HepG2 (cell line): ENCODE results near the gene NDRG3.
A peak's percentile ranks its signal among the peaks of the same experiment; 100 is the strongest.

ENCODE experiments used
- FLYWCH1 ChIP-seq: sonication (generic); formaldehyde crosslinking; IDR thresholded peaks from 2 replicates; pipeline ENCODE4 v1.8.1; 2023; ENCODE audit warnings: mild to moderate bottlenecking, missing genetic modification reagents
- GABPA ChIP-seq, 2 experiments: IDR thresholded peaks; 2 replicates each; pipeline ENCODE4 v1.6.1; 2011 to 2016; ENCODE audit warnings: low read depth in 2 of 2, low read length in 1 of 2, missing biosample characterization in 1 of 2, missing genetic modification characterization in 1 of 2
- KDM5B ChIP-seq: sonication (generic); formaldehyde crosslinking; IDR thresholded peaks from 2 replicates; pipeline ENCODE4 v1.4.0; 2020; ENCODE audit warnings: missing genetic modification reagents, mild to moderate bottlenecking, borderline replicate concordance
- NCOA2 ChIP-seq: sonication (generic); formaldehyde crosslinking; IDR thresholded peaks from 2 replicates; pipeline ENCODE4 v1.8.0; 2022; ENCODE audit warnings: inconsistent platforms
- NFYB ChIP-seq: sonication (generic); formaldehyde crosslinking; IDR thresholded peaks from 2 replicates; pipeline ENCODE4 v1.4.0; 2020; ENCODE audit warnings: missing genetic modification reagents
- NR1H2 ChIP-seq: sonication (generic); formaldehyde crosslinking; IDR thresholded peaks from 2 replicates; pipeline ENCODE4 v1.8.1; 2022; ENCODE audit warnings: low read depth, missing genetic modification reagents, borderline replicate concordance
- PAWR ChIP-seq: sonication (generic); formaldehyde crosslinking; IDR thresholded peaks from 2 replicates; pipeline ENCODE4 v1.4.0; 2020; ENCODE audit warnings: missing genetic modification reagents, mild to moderate bottlenecking, borderline replicate concordance
- POLR2AphosphoS2 ChIP-seq: IDR thresholded peaks from 2 replicates; pipeline ENCODE4 v1.6.1; 2011; ENCODE audit warnings: low read depth, low read length, improper control_type of control experiment
- RBM22 ChIP-seq: fragments of 200-400 bp; formaldehyde crosslinking; optimal IDR thresholded peaks from 2 replicates; pipeline ENCODE3; 2017; ENCODE audit warnings: mild to moderate bottlenecking, low read length, moderate library complexity
- RORA ChIP-seq: sonication (generic); formaldehyde crosslinking; IDR thresholded peaks from 2 replicates; pipeline ENCODE4 v1.5.0; 2020; ENCODE audit warnings: mild to moderate bottlenecking, missing genetic modification reagents, moderate library complexity
- SETDB1 ChIP-seq: sonication (generic); formaldehyde crosslinking; IDR thresholded peaks from 2 replicates; pipeline ENCODE4 v1.5.1; 2020; ENCODE audit warnings: missing genetic modification reagents, mild to moderate bottlenecking, borderline replicate concordance
- TF ChIP-seq, protein P1 (sequence below): fragments of 450-650 bp; IDR thresholded peaks from 2 replicates; pipeline ENCODE4 v1.6.1; 2016
- TF ChIP-seq, protein P2 (sequence below): sonication (generic); formaldehyde crosslinking; IDR thresholded peaks from 2 replicates; pipeline ENCODE4 v1.4.0; 2020; ENCODE audit warnings: missing genetic modification reagents
- TF ChIP-seq, protein P3 (sequence below): sonication (generic); formaldehyde crosslinking; IDR thresholded peaks from 2 replicates; pipeline ENCODE4 v1.4.0; 2020; ENCODE audit warnings: mild to moderate bottlenecking, missing genetic modification reagents

DNA sequence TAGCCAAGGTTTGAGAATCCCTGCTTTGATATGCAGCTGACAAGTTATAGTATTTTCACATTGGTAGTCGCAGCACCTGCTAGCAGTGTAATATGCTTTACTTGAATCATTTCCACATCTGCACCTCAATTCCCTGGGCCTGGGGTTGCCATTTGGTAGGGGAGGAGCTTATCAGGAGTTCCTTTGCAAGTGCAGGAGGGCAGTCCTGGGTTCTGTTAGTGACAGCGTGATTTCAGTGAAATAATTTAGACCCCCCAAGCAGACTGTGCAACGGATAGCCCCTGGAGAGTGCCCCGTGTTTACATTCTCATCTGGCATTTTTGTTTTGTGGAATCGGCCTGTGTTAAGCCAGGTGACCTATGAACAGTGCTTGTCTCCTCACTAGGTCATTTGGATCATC, 134.3 kb downstream of the NDRG3 start:
- TF ChIP-seq, protein P1, sequence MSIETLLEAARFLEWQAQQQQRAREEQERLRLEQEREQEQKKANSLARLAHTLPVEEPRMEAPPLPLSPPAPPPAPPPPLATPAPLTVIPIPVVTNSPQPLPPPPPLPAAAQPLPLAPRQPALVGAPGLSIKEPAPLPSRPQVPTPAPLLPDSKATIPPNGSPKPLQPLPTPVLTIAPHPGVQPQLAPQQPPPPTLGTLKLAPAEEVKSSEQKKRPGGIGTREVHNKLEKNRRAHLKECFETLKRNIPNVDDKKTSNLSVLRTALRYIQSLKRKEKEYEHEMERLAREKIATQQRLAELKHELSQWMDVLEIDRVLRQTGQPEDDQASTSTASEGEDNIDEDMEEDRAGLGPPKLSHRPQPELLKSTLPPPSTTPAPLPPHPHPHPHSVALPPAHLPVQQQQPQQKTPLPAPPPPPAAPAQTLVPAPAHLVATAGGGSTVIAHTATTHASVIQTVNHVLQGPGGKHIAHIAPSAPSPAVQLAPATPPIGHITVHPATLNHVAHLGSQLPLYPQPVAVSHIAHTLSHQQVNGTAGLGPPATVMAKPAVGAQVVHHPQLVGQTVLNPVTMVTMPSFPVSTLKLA = no peak
- TF ChIP-seq GABPA (IDR thresholded peaks at IDR 0.05; ENCODE audit: low read depth, low read length) = no peak
- no peak for TF ChIP-seq GABPA (CRISPR knock-in tag; IDR thresholded peaks at IDR 0.05; ENCODE audit: low read depth)
- TF ChIP-seq POLR2AphosphoS2 = no peak
- peak; percentile 83 for TF ChIP-seq RBM22
- TF ChIP-seq KDM5B (CRISPR knock-in tag) = no peak
- no peak for TF ChIP-seq SETDB1 (CRISPR knock-in tag)
- TF ChIP-seq NFYB = no peak
- TF ChIP-seq, protein P2, sequence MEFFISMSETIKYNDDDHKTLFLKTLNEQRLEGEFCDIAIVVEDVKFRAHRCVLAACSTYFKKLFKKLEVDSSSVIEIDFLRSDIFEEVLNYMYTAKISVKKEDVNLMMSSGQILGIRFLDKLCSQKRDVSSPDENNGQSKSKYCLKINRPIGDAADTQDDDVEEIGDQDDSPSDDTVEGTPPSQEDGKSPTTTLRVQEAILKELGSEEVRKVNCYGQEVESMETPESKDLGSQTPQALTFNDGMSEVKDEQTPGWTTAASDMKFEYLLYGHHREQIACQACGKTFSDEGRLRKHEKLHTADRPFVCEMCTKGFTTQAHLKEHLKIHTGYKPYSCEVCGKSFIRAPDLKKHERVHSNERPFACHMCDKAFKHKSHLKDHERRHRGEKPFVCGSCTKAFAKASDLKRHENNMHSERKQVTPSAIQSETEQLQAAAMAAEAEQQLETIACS (CRISPR knock-in tag) = no peak
- TF ChIP-seq RORA = no peak
- TF ChIP-seq PAWR = no peak
- TF ChIP-seq NR1H2 (CRISPR knock-in tag) = no peak
- no peak for TF ChIP-seq NCOA2 (CRISPR knock-in tag)
- TF ChIP-seq FLYWCH1 = no peak
- TF ChIP-seq, protein P3, sequence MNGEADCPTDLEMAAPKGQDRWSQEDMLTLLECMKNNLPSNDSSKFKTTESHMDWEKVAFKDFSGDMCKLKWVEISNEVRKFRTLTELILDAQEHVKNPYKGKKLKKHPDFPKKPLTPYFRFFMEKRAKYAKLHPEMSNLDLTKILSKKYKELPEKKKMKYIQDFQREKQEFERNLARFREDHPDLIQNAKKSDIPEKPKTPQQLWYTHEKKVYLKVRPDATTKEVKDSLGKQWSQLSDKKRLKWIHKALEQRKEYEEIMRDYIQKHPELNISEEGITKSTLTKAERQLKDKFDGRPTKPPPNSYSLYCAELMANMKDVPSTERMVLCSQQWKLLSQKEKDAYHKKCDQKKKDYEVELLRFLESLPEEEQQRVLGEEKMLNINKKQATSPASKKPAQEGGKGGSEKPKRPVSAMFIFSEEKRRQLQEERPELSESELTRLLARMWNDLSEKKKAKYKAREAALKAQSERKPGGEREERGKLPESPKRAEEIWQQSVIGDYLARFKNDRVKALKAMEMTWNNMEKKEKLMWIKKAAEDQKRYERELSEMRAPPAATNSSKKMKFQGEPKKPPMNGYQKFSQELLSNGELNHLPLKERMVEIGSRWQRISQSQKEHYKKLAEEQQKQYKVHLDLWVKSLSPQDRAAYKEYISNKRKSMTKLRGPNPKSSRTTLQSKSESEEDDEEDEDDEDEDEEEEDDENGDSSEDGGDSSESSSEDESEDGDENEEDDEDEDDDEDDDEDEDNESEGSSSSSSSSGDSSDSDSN (CRISPR knock-in tag) = no peak
